Muscle of arm (tissue), 12 donors: ENCODE data around the gene RAPGEF3. TPM values are rescaled to one million over a fixed set of nuclear protein-coding genes. Genes with fewer than 3 reads are reported as not detected.

Source experiments
- DNase-seq: peaks from one replicate; pipeline ENCODE4 v3.0.0-alpha.2; 2013
- polyA plus RNA-seq, 12 donors: library from polyadenylated mRNA; unstranded; fragments of 120-200 nt; gene quantifications; one replicate each; pipeline ENCODE4 v1.2.1, GENCODE V29; 2013; ENCODE audit not compliant: insufficient read length in 12 of 12

RAPGEF3 gene
- polyA plus RNA-seq, 12 donors: 7.9 to 17.9 (median 11.0) TPM; not detected in 1

DNA sequence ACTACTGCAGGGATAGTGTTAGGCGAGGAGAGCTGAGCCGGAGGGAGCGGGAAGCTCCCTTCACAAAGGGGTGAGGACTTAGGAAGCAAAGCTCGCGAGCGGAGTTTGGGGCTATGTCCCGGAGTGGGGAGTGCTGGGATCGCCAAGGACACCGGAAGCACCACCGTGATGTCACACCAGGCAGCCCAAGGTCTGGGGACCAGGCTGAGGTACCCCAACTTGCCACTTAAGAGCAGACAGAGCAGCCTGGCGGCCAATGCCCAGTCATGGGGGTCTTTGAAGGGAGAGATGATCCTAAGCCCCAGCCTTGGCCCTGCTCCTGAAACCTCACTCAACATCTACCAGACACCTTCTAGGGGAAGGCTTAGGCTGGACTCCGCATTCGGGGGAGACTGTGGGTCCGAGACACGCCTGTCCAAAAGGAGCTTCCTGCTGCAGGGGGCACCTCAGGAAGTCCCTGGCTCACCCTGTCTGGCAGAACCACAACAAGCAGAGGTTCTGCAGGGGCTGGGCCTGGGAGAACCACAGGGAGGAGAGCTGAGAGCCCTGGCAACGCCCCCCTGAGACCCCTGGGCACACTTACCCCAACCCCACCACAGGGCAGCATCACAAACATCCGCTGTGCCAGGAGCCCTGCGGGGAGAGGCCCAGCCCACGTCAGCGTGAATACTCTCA lies 32.1 kb upstream of the RAPGEF3 start:
- no peak for DNase-seq

DNA sequence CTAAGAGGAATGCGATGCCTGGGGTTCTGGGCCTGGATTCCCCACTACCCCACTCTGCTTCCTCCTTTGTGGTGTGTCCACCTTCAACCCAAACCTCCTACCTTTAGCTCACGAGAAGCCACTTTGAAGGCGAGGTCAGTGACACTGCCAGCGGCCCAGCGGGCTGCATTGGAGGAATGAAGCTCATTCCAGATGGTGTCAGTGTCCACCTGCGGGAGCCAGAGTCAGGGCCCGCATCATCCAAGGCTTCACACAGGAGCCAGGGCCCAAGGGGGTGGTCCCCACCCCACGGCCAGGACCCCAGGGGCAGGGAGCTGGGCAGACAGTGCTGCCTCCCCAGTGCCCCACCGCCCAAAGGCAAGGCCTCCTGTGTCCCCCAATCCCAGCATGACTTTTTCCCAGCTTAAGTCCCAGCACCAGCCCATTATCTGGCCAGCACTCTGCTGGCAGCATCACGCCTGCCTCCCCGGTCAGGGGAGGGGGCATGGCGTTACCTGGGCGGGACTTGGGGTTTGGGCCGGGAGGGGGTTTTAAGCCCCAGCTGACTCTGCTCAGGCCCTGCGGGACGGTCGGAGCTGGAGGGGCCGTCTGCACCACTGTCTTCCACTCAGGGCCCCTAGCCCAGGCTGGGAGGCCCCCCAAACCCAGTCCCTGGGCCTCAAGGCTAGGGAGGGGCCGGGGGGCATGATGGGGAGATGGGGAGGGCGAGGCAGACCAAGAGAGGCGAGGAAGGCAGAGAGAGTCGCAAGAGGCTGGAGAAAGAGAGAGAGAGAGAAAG lies 31.2 kb upstream of the RAPGEF3 start:
- DNase-seq: no peak

DNA sequence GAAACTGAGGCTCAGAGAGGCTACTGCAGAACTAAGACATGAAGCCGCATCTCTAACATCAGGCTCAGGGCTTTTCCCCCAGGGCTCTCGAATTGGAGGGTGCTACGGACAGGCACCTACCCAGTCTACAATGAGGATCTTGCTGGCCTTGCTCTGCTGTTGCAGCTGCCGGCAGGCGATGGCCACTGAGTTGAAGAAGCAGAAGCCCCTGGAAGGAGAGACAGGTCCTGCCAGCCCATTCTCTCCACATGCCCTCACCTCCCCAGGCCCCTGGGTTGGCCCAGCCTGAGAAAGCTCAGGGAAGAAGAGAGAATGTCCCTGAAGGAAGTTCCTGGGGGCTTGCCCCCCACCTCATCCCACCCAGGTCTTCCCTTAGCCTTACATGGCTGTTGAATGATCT lies 30.5 kb upstream of the RAPGEF3 start:
- DNase-seq: no peak

DNA sequence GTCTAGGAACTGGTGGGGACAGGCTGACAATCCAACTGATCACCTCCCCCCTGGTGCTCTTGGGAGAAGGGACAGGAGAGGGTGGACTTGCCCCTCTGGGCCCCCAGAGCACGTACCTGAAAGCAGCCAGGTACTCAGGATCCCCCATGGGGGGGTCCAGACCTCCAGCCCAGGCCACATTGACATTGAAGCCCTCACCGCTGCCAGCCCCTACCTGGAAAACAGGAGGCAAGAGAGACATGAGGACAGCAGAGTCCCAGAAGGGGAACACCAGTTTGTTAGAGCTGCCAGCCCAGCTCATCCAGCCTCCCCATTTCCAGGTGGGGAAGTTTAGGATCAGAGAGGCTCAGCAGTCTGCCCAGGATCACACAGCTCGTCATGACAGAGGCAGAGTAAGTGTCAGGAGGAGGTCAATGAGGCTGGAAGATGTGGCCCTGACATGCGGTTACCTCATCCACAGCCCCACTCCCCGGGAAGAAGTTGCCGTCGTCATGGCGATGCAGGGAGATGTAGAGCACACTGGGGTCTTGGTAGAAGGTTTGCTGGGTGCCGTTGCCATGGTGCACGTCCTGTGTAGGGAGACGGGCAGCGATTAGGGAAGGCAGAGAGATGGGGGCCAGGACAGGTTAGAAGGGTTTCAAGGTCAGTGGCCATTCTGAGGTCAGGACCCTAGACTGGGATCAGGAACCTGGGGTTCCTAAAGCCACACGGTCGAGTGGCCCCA lies 29.1 kb upstream of the RAPGEF3 start:
- no peak for DNase-seq

DNA sequence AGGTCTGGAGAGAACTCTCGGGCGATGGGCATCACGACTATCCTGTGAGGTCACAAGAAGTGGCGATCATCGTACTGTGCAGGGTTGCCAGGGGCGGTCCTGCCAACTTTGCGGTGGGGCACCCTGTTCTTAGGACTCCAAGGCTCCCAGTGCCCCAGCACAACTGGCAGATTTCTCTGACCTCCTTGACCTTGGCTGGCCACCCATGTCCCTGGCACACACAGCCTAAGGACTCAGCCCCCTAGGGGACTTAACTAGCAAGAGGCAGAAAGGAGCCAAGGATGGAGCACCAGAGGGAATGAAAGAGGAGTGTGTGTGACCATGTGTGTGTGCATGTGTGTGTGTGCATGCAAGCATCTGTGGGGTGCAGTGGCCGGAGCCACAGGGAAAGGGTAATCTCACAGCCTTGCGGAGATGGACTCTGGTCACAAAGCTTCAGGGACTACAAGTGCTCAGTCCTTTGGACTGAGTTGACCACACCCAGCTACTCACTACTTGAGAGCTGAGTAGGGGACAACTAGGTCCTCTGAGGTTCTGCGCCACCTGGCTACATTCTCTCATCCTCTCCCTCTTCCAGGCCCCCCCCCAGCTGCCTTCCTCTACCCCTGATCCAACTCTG lies 28.1 kb upstream of the RAPGEF3 start:
- DNase-seq: no peak

DNA sequence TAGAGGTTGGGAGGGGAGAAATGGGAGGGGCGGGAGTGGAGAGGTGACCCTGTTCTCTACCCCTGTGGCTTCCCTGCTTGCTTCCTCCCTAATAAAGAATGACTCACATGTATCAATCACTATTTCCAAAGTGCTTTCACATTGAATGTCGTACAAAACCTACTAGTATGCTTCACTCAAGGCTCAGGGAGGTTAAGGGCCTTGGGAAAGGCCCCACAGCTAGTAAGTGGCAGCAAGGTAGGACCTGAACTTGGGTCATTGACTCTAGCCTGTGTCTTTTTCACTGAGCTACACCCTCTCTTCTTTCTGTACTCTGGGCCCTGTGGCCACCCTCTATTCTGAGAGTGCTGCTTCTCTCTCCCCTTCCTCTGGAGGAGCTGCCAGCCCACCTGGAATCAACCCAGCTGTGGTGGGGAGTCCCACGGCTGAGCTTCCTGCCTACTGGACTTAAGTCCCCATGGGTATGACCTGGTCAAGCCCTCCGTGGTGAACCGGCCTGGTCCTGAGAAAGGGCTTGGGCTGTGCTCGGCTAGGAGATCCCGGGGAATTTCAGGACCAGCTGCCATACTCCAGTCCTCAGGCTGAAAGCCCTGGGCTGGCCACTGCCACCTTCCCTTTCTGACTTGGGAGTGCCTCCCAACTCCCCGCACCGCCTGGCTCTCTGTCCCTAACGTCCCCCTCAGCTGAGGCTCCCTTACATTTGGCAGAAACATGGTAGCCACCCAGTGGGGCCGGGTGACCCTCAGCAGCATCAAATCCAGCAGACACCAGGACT lies 27.4 kb upstream of the RAPGEF3 start:
- DNase-seq: no peak

DNA sequence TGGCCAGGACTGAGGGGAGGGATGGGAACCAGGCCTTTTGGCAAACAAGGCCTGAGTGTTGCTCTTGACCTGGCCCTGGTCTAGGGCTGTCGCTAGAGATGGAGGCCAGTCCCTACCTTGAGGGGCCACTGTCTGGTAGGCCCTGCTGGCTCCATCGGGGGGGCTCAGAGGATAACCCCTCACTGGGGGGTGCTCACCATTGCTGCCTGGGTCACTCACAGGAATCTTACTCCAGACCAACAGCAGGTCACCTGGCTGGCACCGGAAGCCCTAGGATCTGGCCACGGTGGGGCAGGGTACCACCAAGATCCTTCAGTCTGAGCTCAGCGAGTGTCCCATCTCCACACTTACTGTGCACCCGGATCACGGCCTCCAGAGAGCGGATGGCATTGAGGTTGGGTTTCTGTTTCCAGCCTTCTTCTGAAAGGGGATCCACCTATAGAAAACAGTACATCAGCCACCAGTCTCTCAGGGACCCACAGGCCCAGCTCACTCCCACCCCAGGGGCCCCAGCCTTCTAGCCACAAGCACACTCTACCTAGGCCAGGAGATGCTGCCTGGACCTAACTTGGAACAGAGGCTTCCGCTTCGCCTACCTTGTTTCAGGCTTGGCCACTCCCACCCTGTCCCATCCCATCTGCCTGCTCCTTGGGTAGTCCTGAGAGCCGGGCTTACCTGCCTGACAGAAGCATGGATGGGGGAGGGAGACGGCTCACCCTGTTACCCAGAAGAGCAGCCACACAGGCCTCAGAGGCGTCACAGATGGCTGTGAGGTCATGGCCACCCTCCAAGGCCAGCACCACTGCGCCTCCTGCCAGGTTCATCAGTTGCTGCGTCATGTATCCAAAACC lies 26.6 kb upstream of the RAPGEF3 start:
- DNase-seq: no peak

DNA sequence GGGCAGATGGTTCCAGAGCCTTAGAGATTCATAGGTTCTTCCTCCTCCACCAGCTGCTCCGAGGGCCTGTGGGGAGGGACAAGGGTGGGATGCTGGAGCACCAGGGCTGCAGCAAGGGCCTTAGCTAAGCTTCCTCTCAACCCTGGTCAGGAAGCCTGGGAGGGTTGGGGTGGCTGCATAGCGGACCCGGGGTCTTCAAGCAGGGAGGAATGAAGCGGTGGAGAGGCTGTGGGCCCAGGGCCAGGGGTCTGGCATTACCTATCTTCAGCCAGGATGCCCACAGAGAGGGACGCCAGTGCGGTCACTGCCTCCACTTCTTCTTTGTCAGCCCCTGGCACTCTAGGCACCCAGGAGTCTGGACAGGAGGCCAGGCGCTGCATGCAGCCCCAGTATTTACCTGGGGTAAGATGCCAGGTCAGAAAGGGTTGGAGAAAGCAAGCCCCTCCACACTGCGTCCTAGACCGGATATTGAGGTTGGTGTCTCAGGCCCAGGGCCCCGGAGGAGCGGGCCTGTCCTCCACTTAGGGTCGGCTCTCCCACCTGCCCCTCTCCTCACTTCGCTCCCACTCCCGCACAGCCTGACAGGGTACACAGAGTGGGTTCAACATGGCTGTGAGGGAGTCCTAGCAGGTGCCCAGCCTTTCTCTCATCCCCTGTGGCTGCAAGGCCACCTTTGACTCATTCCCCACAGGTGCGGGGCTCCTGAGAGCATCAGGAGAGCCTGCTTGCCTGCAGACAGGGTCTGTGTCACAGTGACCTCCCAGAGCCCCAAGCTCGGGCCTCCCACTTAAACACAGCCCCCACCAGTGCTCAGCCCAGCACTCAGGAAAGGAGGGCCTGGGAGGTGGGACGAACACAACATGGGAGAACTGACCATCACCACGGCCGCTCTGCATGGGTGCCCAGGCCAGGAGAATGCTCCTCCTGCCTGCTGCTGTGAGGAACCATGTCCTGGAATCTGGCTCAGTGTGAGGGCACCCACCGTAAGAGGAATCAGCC lies 25.4 kb upstream of the RAPGEF3 start:
- no peak for DNase-seq

DNA sequence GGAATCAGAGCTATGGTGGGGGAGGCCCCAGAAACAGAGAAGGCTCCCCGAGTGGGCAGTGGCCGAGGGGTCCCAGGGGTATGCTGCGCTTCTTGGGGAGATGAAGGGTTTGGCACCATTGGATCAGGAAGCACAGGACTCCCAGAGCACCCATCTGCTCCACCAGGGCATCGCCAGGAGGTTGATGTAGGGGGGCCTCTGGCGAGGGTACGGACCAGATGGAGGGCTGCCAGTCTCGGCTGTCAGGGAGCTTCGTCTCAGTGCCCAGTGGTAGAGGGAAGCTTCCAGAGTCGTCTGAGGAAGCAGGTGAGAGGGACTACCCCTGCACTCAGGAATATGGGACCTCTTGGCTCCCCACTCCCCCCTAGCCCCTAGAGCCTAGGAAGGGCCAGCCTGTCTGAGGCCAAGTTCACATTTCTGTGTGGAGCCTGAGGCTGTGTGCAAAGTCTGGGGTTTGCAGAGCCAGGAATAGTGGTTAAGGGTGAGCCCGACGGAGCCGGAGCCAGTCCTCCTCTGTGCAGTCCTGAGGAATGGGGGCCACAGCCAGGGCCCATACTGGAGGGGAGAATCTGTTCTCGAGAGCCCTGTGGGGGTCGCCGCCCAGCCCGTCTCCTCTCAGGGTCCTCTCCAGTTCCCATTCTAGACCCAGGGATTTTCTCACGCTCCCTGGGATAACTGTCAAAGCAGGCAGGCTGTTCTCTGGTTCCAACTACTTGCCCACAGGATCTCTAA lies 24.5 kb upstream of the RAPGEF3 start:
- no peak for DNase-seq

DNA sequence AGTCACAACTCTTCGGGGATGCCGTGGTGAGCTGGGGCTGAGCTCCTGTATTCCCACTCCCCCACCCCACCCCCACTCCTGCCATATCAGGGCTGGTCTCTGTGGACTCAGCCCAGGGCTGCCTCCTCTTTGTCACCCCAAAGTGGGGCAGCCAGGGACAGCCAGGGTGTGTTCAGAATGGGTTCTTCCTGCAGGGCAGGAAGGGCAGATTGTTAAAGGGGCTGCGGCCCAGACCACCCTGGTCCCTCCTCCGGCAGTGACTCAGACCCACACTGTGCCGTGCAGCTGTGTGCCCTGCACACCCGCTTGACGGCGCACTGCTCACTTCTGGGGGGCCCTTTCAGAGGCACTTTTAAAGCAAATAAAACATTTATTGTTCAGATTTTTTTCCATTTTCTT lies 23.7 kb upstream of the RAPGEF3 start:
- DNase-seq: no peak

DNA sequence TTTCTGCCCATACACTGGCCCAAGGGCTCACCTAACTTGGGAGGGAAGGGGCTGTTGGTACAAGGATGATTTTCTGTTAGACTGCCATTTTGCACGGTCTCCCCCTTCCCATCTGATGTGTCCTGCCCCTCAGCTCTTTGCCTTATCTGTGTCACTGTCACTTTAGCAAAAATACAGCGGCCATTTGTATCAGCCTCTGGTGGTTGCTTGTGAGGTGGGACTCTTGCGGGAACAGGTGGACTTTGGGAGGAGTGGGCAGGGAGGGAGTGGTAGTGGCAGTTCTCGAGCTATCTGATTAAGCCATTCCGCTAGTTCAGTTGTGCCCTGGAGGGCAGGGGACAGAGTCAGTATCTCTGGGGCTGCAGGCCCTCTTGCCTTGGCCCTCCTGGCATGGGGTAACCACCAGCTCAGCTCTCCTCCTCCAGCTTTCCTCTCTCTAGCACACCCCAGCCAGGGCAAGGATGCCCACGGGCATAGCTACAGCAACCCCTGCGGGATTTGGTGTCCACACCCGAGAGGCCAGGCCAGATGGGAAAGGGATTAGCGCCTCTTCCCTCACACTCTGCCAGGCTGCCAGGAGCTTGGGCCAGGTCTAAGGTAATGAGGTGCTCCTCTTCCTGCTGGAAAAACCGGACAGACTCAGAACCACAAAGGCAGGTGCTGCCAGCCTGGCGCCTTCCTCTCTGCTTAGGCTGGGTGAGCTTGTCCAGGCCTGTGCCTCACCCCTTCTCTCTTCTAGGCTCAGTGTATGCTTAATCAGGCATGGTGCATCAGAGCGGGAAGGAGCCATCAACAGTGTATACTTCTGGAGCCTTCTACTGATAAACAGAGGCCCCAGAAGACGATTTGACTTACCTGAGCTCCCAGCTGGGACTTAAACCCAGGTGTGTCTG lies 23.0 kb upstream of the RAPGEF3 start:
- DNase-seq: no peak

DNA sequence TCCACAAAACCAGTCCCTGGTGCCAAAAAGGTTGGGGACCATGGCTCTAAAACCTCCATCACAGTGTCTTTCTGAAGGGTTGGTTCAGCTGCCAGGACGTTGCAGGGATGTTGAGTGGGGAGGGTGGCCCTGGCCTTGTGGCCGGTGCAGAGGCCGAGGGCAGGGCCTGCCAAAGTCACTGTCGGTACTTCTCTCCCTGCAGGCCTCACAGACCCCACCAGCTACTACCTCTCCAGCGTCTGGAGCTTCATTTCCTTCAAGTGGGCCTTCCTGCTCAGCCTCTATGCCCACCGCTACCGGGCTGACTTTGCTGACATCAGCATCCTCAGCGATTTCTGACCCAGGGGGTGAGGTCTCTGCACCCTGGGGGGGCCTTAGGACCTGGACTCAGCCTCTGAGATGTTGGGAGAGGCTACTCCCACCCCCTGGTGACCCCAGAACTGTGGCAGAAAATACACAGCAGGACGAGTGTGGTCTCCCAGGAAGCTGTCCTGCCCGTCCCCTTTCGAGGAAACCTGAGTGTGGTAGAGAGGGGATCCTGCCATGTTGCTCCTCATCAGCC lies 21.3 kb upstream of the RAPGEF3 start:
- DNase-seq: no peak

DNA sequence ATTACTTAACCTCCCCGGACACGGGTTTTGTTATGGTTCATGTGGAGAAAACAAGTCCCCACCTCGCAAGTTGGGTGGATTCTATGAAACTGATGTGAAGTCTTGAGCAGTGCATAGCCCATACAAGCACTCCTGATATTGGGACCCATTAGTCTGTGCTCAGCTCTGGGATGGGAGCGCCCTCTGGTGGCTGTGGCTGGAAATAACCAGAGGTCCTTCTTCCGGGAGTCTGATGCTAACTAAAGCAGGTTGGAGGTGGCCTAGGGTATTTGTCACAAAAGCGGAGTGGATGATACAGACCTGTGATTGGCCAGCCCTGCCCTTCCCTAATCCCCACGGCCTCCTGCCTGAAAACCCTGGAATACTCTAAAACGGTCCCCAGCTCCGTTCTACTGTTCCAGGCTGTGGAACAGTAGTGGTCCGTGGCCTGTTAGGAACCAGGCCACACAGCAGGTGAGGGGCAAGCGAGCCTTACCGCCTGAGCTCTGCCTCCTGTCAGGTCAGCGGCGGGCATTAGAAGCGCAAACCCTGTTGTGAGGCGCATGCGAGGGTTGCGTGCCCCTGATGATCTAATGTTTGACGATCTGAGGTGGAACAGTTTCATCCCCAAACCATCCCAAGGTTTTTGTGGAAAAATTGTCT lies 20.7 kb upstream of the RAPGEF3 start:
- peak; percentile 92 for DNase-seq

DNA sequence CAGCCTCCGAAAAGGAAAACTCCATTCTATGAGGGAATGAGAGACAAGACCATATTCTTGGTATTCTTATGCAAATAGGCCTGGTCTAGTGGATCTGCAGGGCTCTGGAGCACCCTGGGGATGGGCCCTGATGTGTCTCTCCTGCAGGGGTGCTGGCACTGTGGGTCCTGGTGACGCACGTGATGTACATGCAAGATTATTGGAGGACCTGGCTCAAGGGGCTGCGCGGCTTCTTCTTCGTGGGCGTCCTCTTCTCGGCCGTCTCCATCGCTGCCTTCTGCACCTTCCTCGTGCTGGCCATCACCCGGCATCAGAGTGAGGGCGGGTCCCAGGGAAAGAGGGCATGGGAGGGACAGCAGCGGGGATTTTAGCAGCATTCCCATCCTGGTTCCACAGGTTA lies 20.2 kb upstream of the RAPGEF3 start:
- no peak for DNase-seq

DNA sequence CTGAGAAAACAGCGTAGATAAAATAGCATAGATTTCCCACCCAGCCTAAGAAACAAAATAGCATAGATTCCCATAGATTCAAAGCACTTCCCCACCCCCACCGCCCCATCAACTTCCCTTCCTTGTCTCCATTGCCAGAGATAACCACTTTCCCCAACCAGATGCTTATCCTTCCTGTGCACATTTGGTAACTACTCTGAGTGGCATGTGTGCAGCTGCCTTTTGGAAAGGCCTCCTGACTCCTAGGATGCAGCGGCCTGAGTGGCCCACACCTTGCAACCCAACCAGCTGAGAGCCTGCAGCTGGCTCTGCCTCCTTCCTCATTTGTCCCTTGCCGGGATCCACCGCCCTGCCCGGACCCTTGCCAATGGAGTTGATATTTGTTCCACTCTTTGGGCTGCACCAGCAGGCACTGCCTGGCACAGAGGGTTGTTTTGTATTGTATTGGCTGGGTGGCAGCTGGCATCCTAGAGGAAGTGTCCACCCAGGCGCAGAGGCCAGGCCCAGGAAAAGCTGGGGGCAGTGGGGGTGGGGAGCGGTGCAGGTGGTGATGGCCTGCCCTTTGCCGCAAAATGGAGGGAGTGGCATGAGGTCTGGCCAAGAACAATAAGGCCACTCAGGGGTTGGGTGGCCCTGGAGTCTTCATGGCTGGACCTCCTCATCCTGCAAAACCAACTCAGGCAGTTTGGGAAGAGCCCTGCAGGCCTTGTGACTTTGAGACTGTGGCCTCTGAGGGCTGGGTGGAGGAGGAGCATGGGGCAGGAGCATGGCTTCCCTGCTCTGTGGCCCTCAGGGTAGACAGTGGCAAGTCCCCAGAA lies 19.3 kb upstream of the RAPGEF3 start:
- no peak for DNase-seq

DNA sequence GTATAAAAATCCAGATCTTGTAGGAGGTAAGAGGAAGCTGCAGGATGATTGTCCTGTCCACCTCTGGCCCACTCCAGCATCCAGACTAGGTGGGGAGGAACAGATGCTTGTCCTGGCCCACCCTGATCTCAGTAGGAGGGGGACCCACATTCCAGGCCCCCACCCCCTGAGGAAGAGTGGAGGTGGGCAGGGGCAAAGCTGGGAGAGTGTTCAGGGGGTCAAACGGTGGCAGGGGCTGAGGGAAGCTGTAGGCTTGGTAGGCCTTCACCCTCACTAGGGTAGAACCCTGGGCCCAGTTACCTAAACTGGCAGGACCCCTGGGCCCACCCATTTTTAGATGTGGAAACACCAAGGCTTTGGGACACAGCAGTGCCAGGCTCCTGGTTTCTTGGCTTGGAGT lies 18.5 kb upstream of the RAPGEF3 start:
- DNase-seq: no peak
